WTC11 (cell line): ENCODE results near the gene SYT7. TPM values are rescaled to one million over a fixed set of nuclear protein-coding genes. Genes with fewer than 3 reads are reported as not detected.

Experiments used
- ATAC-seq: fragments of 200-7000 bp; cut with Tn5 transposase; 2 replicates; pipeline ENCODE4 v1.10.0; 2021; ENCODE audit warnings: mild to moderate bottlenecking, moderate library complexity
- CTCF ChIA-PET: fragments of 300-600 bp; sonication (Branson Sonifier 250); formaldehyde crosslinking; loops from one replicate; lab custom pipeline; 2021; ENCODE audit warnings: antibody characterized with exemption; lab: Charles Lee
- POLR2A ChIA-PET: fragments of 350-600 bp; sonication (Branson Sonifier 250); formaldehyde crosslinking; loops from one replicate; lab custom pipeline; 2021; ENCODE audit warnings: antibody characterized with exemption; lab: Charles Lee
- DNase-seq: peaks from one replicate; pipeline ENCODE4 v3.0.0; 2021; ENCODE audit warnings: low spot score
- H3K27ac Mint-ChIP-seq: 2 replicates; pipeline ENCODE4 v1.8.0; 2021; ENCODE audit warnings: mixed read lengths
- H3K27me3 Mint-ChIP-seq: 2 replicates; pipeline ENCODE4 v1.8.0; 2021; ENCODE audit warnings: low read depth, mild to moderate bottlenecking, moderate library complexity, mixed read lengths
- H3K36me3 Mint-ChIP-seq: 2 replicates; pipeline ENCODE4 v1.8.0; 2021; ENCODE audit warnings: mixed read lengths
- H3K4me1 Mint-ChIP-seq: 2 replicates; pipeline ENCODE4 v1.8.0; 2022; ENCODE audit warnings: mixed read lengths
- H3K4me3 Mint-ChIP-seq: 2 replicates; pipeline ENCODE4 v1.8.0; 2021; ENCODE audit warnings: mild to moderate bottlenecking, moderate library complexity, mixed read lengths
- H3K9me3 Mint-ChIP-seq: 2 replicates; pipeline ENCODE4 v1.8.0; 2021; ENCODE audit warnings: mixed read lengths
- CREB1 ChIP-seq: sonication (generic); formaldehyde crosslinking; IDR thresholded peaks from 2 replicates; pipeline ENCODE4 v1.8.0; 2023; ENCODE audit warnings: mild to moderate bottlenecking, missing genetic modification reagents
- ELF4 ChIP-seq: sonication (generic); formaldehyde crosslinking; IDR thresholded peaks from 2 replicates; pipeline ENCODE4 v1.8.1; 2022; ENCODE audit warnings: low read depth, mild to moderate bottlenecking, moderate library complexity, missing genetic modification reagents
- HMGA2 ChIP-seq: fragments of 250-450 bp; sonication (Bioruptor Pico); IDR thresholded peaks from 2 replicates; pipeline ENCODE4 v1.4.0; 2021; ENCODE audit warnings: mild to moderate bottlenecking, moderate library complexity
- JUN ChIP-seq: sonication (generic); formaldehyde crosslinking; IDR thresholded peaks from 2 replicates; pipeline ENCODE4 v1.8.0; 2023; ENCODE audit warnings: mild to moderate bottlenecking, missing genetic modification reagents
- NFYB ChIP-seq: sonication (generic); formaldehyde crosslinking; conservative IDR thresholded peaks from 2 replicates; pipeline ENCODE4 v1.8.0; 2022; ENCODE audit warnings: low read depth, missing genetic modification reagents
- RELA ChIP-seq: sonication (generic); formaldehyde crosslinking; IDR thresholded peaks from 2 replicates; pipeline ENCODE4 v1.8.1; 2022; ENCODE audit warnings: missing genetic modification reagents, mild to moderate bottlenecking, borderline replicate concordance
- TEAD1 ChIP-seq: sonication (generic); formaldehyde crosslinking; IDR thresholded peaks from 2 replicates; pipeline ENCODE4 v1.8.0; 2022; ENCODE audit warnings: mild to moderate bottlenecking, missing genetic modification reagents
- ZNF138 ChIP-seq: sonication (generic); formaldehyde crosslinking; conservative IDR thresholded peaks from 2 replicates; pipeline ENCODE4 v1.8.1; 2022; ENCODE audit warnings: mild to moderate bottlenecking, moderate library complexity, missing genetic modification reagents
- ZNF423 ChIP-seq: fragments of 250-450 bp; sonication (Bioruptor Pico); IDR thresholded peaks from 2 replicates; pipeline ENCODE4 v2.1.2; 2022; ENCODE audit warnings: mild to moderate bottlenecking, moderate library complexity
- total RNA-seq: library from RNA; stranded (reverse); gene quantifications from 3 replicates; pipeline ENCODE4 v1.2.3, GENCODE V29; 2021
- TF ChIP-seq, protein P1 (sequence below): sonication (generic); formaldehyde crosslinking; IDR thresholded peaks from 2 replicates; pipeline ENCODE4 v1.8.0; 2022; ENCODE audit warnings: mild to moderate bottlenecking, missing genetic modification reagents
- TF ChIP-seq, protein P2 (sequence below): fragments of 250-450 bp; sonication (Bioruptor Pico); IDR thresholded peaks from 2 replicates; pipeline ENCODE4 v2.1.2; 2022; ENCODE audit warnings: mild to moderate bottlenecking, moderate library complexity
- TF ChIP-seq, protein P3 (sequence below): fragments of 200-600 bp; IDR thresholded peaks from 2 replicates; pipeline ENCODE4 v1.8.0; 2022; ENCODE audit warnings: antibody characterized with exemption
- TF ChIP-seq, protein P4 (sequence below): sonication (generic); formaldehyde crosslinking; conservative IDR thresholded peaks from 2 replicates; pipeline ENCODE4 v1.8.1; 2023; ENCODE audit warnings: mild to moderate bottlenecking, low read depth, missing genetic modification reagents, moderate library complexity
- TF ChIP-seq, protein P5 (sequence below): fragments of 250-450 bp; sonication (Bioruptor Pico); IDR thresholded peaks from 2 replicates; pipeline ENCODE4 v1.9.0; 2021; ENCODE audit warnings: mild to moderate bottlenecking, borderline replicate concordance

The SYT7 gene
- total RNA-seq, 1 experiment from 2014 or later = 12.5 TPM

DNA sequence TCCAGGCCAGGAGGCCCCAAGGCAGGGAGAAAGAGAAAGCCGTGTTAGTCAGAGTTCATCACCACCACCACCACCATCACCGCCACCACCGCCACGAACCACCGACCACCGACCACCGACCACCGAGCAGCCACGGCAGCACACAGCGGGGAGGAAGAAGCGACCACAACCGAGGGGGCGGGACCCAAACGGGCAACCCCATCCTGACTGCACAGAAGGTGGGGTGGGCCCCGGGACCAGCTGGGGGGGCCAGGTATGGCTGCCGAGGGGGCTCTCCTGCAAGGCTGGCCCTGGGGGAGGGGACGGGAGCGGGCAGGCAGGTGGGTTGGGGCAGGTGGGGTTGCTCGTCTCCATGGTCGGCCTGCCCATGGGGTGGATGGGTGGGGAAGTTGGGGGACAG, 34.2 kb downstream of the SYT7 start:
- ChIA-PET CTCF (interaction anchor here (1.3 to 11.4 kb wide), 5 partner anchors 17 to 42 kb away, joined by 4 to 174 read pairs (median 9); no protein-coding TSS in a partner anchor), POLR2A (interaction anchor here (0.6 kb wide), 1 partner anchor 9 kb away, joined by 3 read pairs; no protein-coding TSS in a partner anchor)
- DNase-seq (no peak), ATAC-seq (no peak)
- Mint-ChIP-seq H3K27ac (no peak overlapping the region), H3K4me1 (peaks cover 19% of the 10 kb centered on the region), H3K27me3 (no peaks in the 10 kb centered on the region; the same call in 1 of the 2 replicates), H3K9me3 (no peaks in the 10 kb centered on the region), H3K4me3 (no peak overlapping the region), H3K36me3 (no peaks in the 10 kb centered on the region)
- TF ChIP-seq, protein P1, sequence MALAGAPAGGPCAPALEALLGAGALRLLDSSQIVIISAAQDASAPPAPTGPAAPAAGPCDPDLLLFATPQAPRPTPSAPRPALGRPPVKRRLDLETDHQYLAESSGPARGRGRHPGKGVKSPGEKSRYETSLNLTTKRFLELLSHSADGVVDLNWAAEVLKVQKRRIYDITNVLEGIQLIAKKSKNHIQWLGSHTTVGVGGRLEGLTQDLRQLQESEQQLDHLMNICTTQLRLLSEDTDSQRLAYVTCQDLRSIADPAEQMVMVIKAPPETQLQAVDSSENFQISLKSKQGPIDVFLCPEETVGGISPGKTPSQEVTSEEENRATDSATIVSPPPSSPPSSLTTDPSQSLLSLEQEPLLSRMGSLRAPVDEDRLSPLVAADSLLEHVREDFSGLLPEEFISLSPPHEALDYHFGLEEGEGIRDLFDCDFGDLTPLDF (CRISPR knock-in tag) = 0 out of 2 replicates have a peak, but pooled peaks have one; percentile 26
- TF ChIP-seq, protein P2, sequence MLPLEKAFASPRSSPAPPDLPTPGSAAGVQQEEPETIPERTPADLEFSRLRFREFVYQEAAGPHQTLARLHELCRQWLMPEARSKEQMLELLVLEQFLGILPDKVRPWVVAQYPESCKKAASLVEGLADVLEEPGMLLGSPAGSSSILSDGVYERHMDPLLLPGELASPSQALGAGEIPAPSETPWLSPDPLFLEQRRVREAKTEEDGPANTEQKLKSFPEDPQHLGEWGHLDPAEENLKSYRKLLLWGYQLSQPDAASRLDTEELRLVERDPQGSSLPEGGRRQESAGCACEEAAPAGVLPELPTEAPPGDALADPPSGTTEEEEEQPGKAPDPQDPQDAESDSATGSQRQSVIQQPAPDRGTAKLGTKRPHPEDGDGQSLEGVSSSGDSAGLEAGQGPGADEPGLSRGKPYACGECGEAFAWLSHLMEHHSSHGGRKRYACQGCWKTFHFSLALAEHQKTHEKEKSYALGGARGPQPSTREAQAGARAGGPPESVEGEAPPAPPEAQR (CRISPR knock-in tag) = no peak

DNA sequence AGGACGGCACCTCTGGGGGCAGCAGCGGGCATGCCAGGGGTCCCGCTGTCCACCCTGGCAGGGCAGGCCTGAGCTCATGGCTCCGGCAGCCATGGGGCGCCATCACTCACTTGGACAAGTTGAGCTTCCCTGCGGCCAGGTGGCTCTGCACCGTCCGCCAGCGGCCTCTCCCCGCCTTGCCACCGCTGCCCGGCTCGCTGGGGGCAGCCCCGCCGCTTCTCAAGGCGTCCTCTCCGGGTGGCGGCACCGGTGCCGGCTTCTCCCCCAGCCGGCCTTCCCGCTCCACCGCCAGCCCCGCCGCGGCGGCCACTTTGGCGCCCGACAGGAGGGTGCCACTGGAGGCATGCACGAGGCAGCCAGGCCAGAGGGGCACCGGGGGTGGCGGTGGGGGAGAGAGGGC, 35.0 kb downstream of the SYT7 start:
- H3K36me3 Mint-ChIP-seq = no peaks in the 10 kb centered on the region
- TF ChIP-seq CREB1 (CRISPR knock-in tag) (no peak), ZNF138 (no peak), HMGA2 (no peak), JUN (CRISPR knock-in tag) (no peak)
- peaks cover 27% of the 10 kb centered on the region for H3K4me1 Mint-ChIP-seq
- no peak for DNase-seq
- CTCF ChIA-PET = interaction anchor here (0.5 to 11.4 kb wide), 31 partner anchors 8 to 111 kb away, joined by 3 to 174 read pairs (median 5); partner anchors contain the start of genes LRRC10B and SYT7
- POLR2A ChIA-PET = interaction anchor here (0.6 kb wide), 1 partner anchor 57 kb away, joined by 3 read pairs; no protein-coding TSS in a partner anchor
- H3K27me3 Mint-ChIP-seq = no peaks in the 10 kb centered on the region; the same call in 1 of the 2 replicates
- no peaks in the 10 kb centered on the region for H3K9me3 Mint-ChIP-seq
- no peak overlapping the region for H3K27ac Mint-ChIP-seq
- no peak for ATAC-seq
- H3K4me3 Mint-ChIP-seq = no peak overlapping the region

DNA sequence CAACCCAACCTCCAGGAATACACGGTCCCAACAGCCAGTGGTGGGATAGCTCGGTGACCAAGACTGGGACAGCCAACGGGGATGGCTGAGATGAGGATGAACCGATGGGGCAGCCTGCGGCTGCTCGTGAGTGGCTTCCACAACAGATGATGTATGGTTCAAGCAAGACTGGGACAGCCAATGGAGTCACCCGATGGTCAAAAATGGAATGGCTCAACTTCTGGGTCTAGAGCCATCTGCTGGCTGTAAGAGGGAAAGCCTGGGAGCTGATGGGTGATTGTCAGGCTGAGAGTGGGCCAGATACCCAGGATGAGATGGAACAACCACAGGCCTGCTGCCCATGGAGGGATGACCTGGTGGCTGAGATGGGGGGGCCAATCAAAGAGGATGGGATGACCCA, 35.5 kb downstream of the SYT7 start:
- ChIA-PET CTCF (interaction anchor here (0.5 to 11.4 kb wide), 31 partner anchors 8 to 110 kb away, joined by 3 to 174 read pairs (median 5); partner anchors contain the start of genes LRRC10B and SYT7), POLR2A (interaction anchor here (0.6 kb wide), 1 partner anchor 57 kb away, joined by 3 read pairs; no protein-coding TSS in a partner anchor)
- TF ChIP-seq, protein P2 (CRISPR knock-in tag) = peak; percentile 89; the same call in 1 of the 2 replicates
- no peak for TF ChIP-seq ELF4 (CRISPR knock-in tag)
- TF ChIP-seq, protein P3, sequence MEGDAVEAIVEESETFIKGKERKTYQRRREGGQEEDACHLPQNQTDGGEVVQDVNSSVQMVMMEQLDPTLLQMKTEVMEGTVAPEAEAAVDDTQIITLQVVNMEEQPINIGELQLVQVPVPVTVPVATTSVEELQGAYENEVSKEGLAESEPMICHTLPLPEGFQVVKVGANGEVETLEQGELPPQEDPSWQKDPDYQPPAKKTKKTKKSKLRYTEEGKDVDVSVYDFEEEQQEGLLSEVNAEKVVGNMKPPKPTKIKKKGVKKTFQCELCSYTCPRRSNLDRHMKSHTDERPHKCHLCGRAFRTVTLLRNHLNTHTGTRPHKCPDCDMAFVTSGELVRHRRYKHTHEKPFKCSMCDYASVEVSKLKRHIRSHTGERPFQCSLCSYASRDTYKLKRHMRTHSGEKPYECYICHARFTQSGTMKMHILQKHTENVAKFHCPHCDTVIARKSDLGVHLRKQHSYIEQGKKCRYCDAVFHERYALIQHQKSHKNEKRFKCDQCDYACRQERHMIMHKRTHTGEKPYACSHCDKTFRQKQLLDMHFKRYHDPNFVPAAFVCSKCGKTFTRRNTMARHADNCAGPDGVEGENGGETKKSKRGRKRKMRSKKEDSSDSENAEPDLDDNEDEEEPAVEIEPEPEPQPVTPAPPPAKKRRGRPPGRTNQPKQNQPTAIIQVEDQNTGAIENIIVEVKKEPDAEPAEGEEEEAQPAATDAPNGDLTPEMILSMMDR = peak; percentile 38
- peaks cover 32% of the 10 kb centered on the region for H3K4me1 Mint-ChIP-seq
- H3K27ac Mint-ChIP-seq = no peak overlapping the region
- no peak for ATAC-seq
- no peak for DNase-seq
- no peaks in the 10 kb centered on the region for H3K9me3 Mint-ChIP-seq
- H3K4me3 Mint-ChIP-seq = no peak overlapping the region
- no peaks in the 10 kb centered on the region; the same call in 1 of the 2 replicates for H3K27me3 Mint-ChIP-seq
- no peaks in the 10 kb centered on the region for H3K36me3 Mint-ChIP-seq

DNA sequence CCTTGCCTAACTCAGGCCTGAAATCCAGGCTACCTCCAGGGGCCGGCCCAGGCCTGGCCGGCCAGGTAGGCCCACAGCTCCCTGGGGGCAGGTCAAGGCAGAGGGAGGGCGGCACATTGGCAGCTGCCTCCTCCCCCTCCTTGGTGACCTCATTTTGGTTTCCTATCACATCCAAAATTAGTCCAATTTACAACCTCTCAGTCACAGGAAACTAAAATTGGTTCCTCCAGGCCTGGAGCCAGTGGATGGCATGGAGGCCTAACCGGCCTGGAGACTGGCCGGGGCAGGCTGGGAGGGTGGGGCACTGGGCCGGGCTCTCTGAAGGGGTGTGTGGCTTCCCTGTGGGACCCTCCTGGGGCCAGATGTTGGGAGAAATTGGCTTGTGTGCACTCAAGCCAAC, 36.4 kb downstream of the SYT7 start:
- Mint-ChIP-seq H3K4me1 (peaks cover 41% of the 10 kb centered on the region), H3K36me3 (no peaks in the 10 kb centered on the region), H3K27ac (no peak overlapping the region), H3K27me3 (no peaks in the 10 kb centered on the region; the same call in 1 of the 2 replicates), H3K9me3 (no peaks in the 10 kb centered on the region), H3K4me3 (no peak overlapping the region)
- CTCF ChIA-PET = interaction anchor here (0.5 to 11.4 kb wide), 13 partner anchors 9 to 151 kb away, joined by 3 to 174 read pairs (median 7); partner anchors contain the start of genes LRRC10B and SYT7
- DNase-seq (no peak), ATAC-seq (no peak)
- POLR2A ChIA-PET = no interaction called here
- no peak for TF ChIP-seq ZNF423 (CRISPR knock-in tag)
- no peak for TF ChIP-seq NFYB (CRISPR knock-in tag)
- TF ChIP-seq, protein P4, sequence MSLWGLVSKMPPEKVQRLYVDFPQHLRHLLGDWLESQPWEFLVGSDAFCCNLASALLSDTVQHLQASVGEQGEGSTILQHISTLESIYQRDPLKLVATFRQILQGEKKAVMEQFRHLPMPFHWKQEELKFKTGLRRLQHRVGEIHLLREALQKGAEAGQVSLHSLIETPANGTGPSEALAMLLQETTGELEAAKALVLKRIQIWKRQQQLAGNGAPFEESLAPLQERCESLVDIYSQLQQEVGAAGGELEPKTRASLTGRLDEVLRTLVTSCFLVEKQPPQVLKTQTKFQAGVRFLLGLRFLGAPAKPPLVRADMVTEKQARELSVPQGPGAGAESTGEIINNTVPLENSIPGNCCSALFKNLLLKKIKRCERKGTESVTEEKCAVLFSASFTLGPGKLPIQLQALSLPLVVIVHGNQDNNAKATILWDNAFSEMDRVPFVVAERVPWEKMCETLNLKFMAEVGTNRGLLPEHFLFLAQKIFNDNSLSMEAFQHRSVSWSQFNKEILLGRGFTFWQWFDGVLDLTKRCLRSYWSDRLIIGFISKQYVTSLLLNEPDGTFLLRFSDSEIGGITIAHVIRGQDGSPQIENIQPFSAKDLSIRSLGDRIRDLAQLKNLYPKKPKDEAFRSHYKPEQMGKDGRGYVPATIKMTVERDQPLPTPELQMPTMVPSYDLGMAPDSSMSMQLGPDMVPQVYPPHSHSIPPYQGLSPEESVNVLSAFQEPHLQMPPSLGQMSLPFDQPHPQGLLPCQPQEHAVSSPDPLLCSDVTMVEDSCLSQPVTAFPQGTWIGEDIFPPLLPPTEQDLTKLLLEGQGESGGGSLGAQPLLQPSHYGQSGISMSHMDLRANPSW (CRISPR knock-in tag) = no peak
- TF ChIP-seq, protein P5, sequence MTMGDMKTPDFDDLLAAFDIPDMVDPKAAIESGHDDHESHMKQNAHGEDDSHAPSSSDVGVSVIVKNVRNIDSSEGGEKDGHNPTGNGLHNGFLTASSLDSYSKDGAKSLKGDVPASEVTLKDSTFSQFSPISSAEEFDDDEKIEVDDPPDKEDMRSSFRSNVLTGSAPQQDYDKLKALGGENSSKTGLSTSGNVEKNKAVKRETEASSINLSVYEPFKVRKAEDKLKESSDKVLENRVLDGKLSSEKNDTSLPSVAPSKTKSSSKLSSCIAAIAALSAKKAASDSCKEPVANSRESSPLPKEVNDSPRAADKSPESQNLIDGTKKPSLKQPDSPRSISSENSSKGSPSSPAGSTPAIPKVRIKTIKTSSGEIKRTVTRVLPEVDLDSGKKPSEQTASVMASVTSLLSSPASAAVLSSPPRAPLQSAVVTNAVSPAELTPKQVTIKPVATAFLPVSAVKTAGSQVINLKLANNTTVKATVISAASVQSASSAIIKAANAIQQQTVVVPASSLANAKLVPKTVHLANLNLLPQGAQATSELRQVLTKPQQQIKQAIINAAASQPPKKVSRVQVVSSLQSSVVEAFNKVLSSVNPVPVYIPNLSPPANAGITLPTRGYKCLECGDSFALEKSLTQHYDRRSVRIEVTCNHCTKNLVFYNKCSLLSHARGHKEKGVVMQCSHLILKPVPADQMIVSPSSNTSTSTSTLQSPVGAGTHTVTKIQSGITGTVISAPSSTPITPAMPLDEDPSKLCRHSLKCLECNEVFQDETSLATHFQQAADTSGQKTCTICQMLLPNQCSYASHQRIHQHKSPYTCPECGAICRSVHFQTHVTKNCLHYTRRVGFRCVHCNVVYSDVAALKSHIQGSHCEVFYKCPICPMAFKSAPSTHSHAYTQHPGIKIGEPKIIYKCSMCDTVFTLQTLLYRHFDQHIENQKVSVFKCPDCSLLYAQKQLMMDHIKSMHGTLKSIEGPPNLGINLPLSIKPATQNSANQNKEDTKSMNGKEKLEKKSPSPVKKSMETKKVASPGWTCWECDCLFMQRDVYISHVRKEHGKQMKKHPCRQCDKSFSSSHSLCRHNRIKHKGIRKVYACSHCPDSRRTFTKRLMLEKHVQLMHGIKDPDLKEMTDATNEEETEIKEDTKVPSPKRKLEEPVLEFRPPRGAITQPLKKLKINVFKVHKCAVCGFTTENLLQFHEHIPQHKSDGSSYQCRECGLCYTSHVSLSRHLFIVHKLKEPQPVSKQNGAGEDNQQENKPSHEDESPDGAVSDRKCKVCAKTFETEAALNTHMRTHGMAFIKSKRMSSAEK = no peak
- no peak for TF ChIP-seq TEAD1 (CRISPR knock-in tag)
- no peak for TF ChIP-seq RELA (CRISPR knock-in tag)
